Measurements from ENCODE around the gene GGCX. TPM values are rescaled to one million over a fixed set of nuclear protein-coding genes. Genes with fewer than 3 reads are reported as not detected.

Gene GGCX
- total RNA-seq, 4 donors from 2014 or later, result 18.3 to 33.1 (median 28.2) TPM

GRCh38 chr2:85554980-85555612 is 6.2 kb downstream of the GGCX start:
- DNase-seq, result no peak
- Histone ChIP-seq H3K27ac (peak overlapping the region; percentile 25 to 54 (median 45)), H3K27me3 (no peaks in the 10 kb centered on the region), H3K4me3 (no peak overlapping the region), H3K4me1 (peaks cover 10 to 11% of the 10 kb centered on the region in 2 donors), H3K36me3 (peaks cover 0 to 51% of the 10 kb centered on the region in 2 donors), H3K9me3 (no peaks in the 10 kb centered on the region)
- TF ChIP-seq CTCF (IDR thresholded peaks at IDR 0.05 in 4 of 5, conservative IDR thresholded peaks at IDR 0.05 in 1 of 5), result no peak
- TF ChIP-seq POLR2A (IDR thresholded peaks at IDR 0.05), result no peak
- in situ Hi-C loops (cut with MboI; ENCODE audit: low sequenced_read_pairs in 4 of 4) (loop anchor here in 3 of 4 donors (5.0 kb wide), 1 partner anchor 133 kb away; no protein-coding TSS in a partner anchor), intact Hi-C loops (cut with DNase I; ENCODE audit: low total_unique reads) (no loop called here)
- ATAC-seq, result peak in 1 of 2 donors; percentile 30

- DNase-seq, result no peak
- Histone ChIP-seq H3K36me3 (peaks cover 0 to 44% of the 10 kb centered on the region in 2 donors), H3K4me1 (peaks cover 5 to 13% of the 10 kb centered on the region in 2 donors), H3K4me3 (no peak overlapping the region), H3K27ac (no peak overlapping the region), H3K9me3 (no peaks in the 10 kb centered on the region), H3K27me3 (no peaks in the 10 kb centered on the region)
- ATAC-seq, result no peak
- TF ChIP-seq CTCF (IDR thresholded peaks at IDR 0.05 in 4 of 5, conservative IDR thresholded peaks at IDR 0.05 in 1 of 5) (no peak), POLR2A (IDR thresholded peaks at IDR 0.05) (no peak)
- intact Hi-C loops (cut with DNase I; ENCODE audit: low total_unique reads) (no loop called here), in situ Hi-C loops (cut with MboI; ENCODE audit: low sequenced_read_pairs in 4 of 4) (loop anchor here in 2 of 4 donors (5.0 kb wide), 1 partner anchor 131 kb away; no protein-coding TSS in a partner anchor)
These were observed 8.1 kb downstream of the GGCX start for GRCh38 chr2:85553184-85553583.

- DNase-seq, result peak; percentile 71 to 85
- H3K36me3 ChIP-seq, result peaks cover 0 to 40% of the 10 kb centered on the region in 2 donors
- H3K27ac ChIP-seq, result peak overlapping the region; percentile 53 to 99 (median 64)
- H3K27me3 ChIP-seq, result no peaks in the 10 kb centered on the region
- peak; percentile 67 to 89 for ATAC-seq
- peak in 1 of 2 donors; percentile 12 for TF ChIP-seq POLR2A (IDR thresholded peaks at IDR 0.05)
- peak; percentile 90 to 96 (median 92) for TF ChIP-seq CTCF (IDR thresholded peaks at IDR 0.05 in 4 of 5, conservative IDR thresholded peaks at IDR 0.05 in 1 of 5)
- no peak overlapping the region for H3K4me3 ChIP-seq
- in situ Hi-C loops (cut with MboI; ENCODE audit: low sequenced_read_pairs in 4 of 4) (loop anchor here in 2 of 4 donors (5.0 kb wide), 1 partner anchor 130 kb away; no protein-coding TSS in a partner anchor), intact Hi-C loops (cut with DNase I; ENCODE audit: low total_unique reads) (loop anchor here (1.0 to 2.0 kb wide), 3 partner anchors 51 to 161 kb away; partner anchors contain the start of gene TMEM150A)
- H3K4me1 ChIP-seq, result peaks cover 5 to 13% of the 10 kb centered on the region in 2 donors
- H3K9me3 ChIP-seq, result no peaks in the 10 kb centered on the region
These were observed 9.3 kb downstream of the GGCX start for GRCh38 chr2:85551698-85552678.

GRCh38 chr2:85550486-85550885 is 10.8 kb downstream of the GGCX start:
- ATAC-seq, result no peak
- Histone ChIP-seq H3K27ac (peak overlapping the region; percentile 53 to 99 (median 56)), H3K4me3 (no peak overlapping the region), H3K36me3 (peaks cover 0 to 30% of the 10 kb centered on the region in 2 donors), H3K9me3 (no peaks in the 10 kb centered on the region), H3K27me3 (no peaks in the 10 kb centered on the region), H3K4me1 (peaks cover 11 to 21% of the 10 kb centered on the region in 2 donors)
- DNase-seq, result no peak
- intact Hi-C loops (cut with DNase I; ENCODE audit: low total_unique reads), result loop anchor here (2.0 kb wide), 1 partner anchor 52 kb away; the partner anchor contains the start of gene TMEM150A
- no peak for TF ChIP-seq POLR2A (IDR thresholded peaks at IDR 0.05)
- in situ Hi-C loops (cut with MboI; ENCODE audit: low sequenced_read_pairs in 4 of 4), result loop anchor here in 2 of 4 donors (5.0 kb wide), 1 partner anchor 128 kb away; no protein-coding TSS in a partner anchor

Measured in gastrocnemius medialis (tissue), 4 donors.